B cell (primary cell): Measurements from ENCODE around the gene JARID2. TPM values are rescaled to one million over a fixed set of nuclear protein-coding genes. Genes with fewer than 3 reads are reported as not detected.

Experiments used
- ATAC-seq: fragments of 200-7000 bp; cut with Tn5 transposase; one replicate; pipeline ENCODE4 v1.10.0; 2021; ENCODE audit warnings: low read depth, mild to moderate bottlenecking, moderate number of reproducible peaks, moderate library complexity
- CTCF ChIA-PET: fragments of 350-600 bp; sonication (Branson Sonifier 250); formaldehyde crosslinking; loops from one replicate; lab custom pipeline; 2021; ENCODE audit warnings: antibody characterized with exemption, inconsistent platforms; lab: Charles Lee
- POLR2A ChIA-PET: fragments of 350-600 bp; sonication (Branson Sonifier 250); formaldehyde crosslinking; loops from one replicate; lab custom pipeline; 2021; ENCODE audit warnings: antibody characterized with exemption; lab: Charles Lee
- DNase-seq: peaks from one replicate; pipeline ENCODE4 v3.0.0; 2013
- H2AFZ ChIP-seq: 2 replicates; pipeline ENCODE4 v1.6.1; 2012; ENCODE audit warnings: mild to moderate bottlenecking, low read depth, low read length; ENCODE audit not compliant: insufficient read depth, poor library complexity, severe bottlenecking
- H3K27ac ChIP-seq, 2 donors: 1 replicate in 1 of 2; 2 replicates in 1 of 2; pipeline ENCODE4 v1.5.1; 2012 to 2013; ENCODE audit warnings: low read length in 2 of 2, mild to moderate bottlenecking in 2 of 2, moderate library complexity in 1 of 2
- H3K27me3 ChIP-seq, 4 experiments: fragments of 200-600 bp in 1 of 4; sonication (generic) in 1 of 4; replicated peaks in 1 of 4; 1 replicate in 2 of 4; 2 replicates in 2 of 4; pipeline versions ENCODE4 v1.6.1 to v1.7.0; 2013 to 2016; ENCODE audit warnings: low read length in 3 of 4, mild to moderate bottlenecking in 2 of 4, mixed read lengths in 1 of 4, moderate library complexity in 1 of 4; ENCODE audit not compliant: insufficient read depth in 4 of 4, control insufficient read depth in 3 of 4; ENCODE audit errors: control extremely low read depth in 1 of 4
- H3K36me3 ChIP-seq, 2 experiments: replicated peaks in 1 of 2; 1 replicate in 1 of 2; 2 replicates in 1 of 2; pipeline versions ENCODE4 v1.6.1 to v1.7.1; 2013; ENCODE audit warnings: low read length in 1 of 2; ENCODE audit not compliant: insufficient read depth in 2 of 2, control insufficient read depth in 1 of 2; ENCODE audit errors: control extremely low read depth in 1 of 2, extremely low read depth in 1 of 2
- H3K4me1 ChIP-seq, 2 donors: fragments of 200-600 bp in 1 of 2; sonication (generic) in 1 of 2; 1 replicate in 1 of 2; 2 replicates in 1 of 2; pipeline versions ENCODE4 v1.5.1 to v1.6.1; 2013 to 2017; ENCODE audit warnings: low read length in 2 of 2; ENCODE audit not compliant: control insufficient read depth in 2 of 2, insufficient read depth in 2 of 2
- H3K4me2 ChIP-seq: replicated peaks from 2 replicates; pipeline ENCODE3; 2012; ENCODE audit warnings: mild to moderate bottlenecking, low read depth, low read length; ENCODE audit not compliant: poor library complexity, severe bottlenecking
- H3K4me3 ChIP-seq, 5 experiments: fragments of 200-600 bp in 1 of 5; sonication (generic) in 1 of 5; 1 replicate in 3 of 5; 2 replicates in 2 of 5; pipeline versions ENCODE4 v1.5.1 to v1.7.0; 2011 to 2016; ENCODE audit warnings: low read length in 4 of 5, mild to moderate bottlenecking in 4 of 5, low read depth in 2 of 5, control low read depth in 1 of 5, moderate library complexity in 1 of 5; ENCODE audit not compliant: insufficient read depth in 1 of 5; ENCODE audit errors: control extremely low read depth in 1 of 5, extremely low read depth in 1 of 5
- H3K79me2 ChIP-seq: fragments of 200-600 bp; sonication (generic); one replicate; pipeline ENCODE4 v1.6.0; 2016; ENCODE audit warnings: low read length; ENCODE audit not compliant: control insufficient read depth, insufficient read depth
- H3K9ac ChIP-seq: fragments of 200-600 bp; sonication (generic); 2 replicates; pipeline ENCODE4 v1.6.1; 2017; ENCODE audit warnings: mild to moderate bottlenecking, low read length, moderate library complexity
- H3K9me3 ChIP-seq, 3 donors: one replicate each; pipeline versions ENCODE4 v1.6.1 to v1.7.1; 2013; ENCODE audit warnings: low read length in 2 of 3; ENCODE audit not compliant: control insufficient read depth in 2 of 3, insufficient read depth in 1 of 3; ENCODE audit errors: control extremely low read depth in 1 of 3
- H4K20me1 ChIP-seq: 2 replicates; pipeline ENCODE4 v1.6.0; 2012; ENCODE audit warnings: mild to moderate bottlenecking, low read length; ENCODE audit not compliant: insufficient read depth, control insufficient read depth, poor library complexity, severe bottlenecking
- H3K27ac Mint-ChIP-seq: one replicate; pipeline ENCODE4 v1.8.0; 2021; ENCODE audit warnings: mixed read lengths
- H3K27me3 Mint-ChIP-seq: one replicate; pipeline ENCODE4 v1.8.0; 2021; ENCODE audit warnings: mixed read lengths
- H3K4me1 Mint-ChIP-seq: one replicate; pipeline ENCODE4 v1.8.0; 2021; ENCODE audit warnings: mixed read lengths
- H3K4me3 Mint-ChIP-seq: one replicate; pipeline ENCODE4 v1.8.0; 2021; ENCODE audit warnings: mixed read lengths
- H3K9me3 Mint-ChIP-seq: one replicate; pipeline ENCODE4 v1.8.0; 2022; ENCODE audit warnings: mixed read lengths; ENCODE audit not compliant: insufficient read depth
- EZH2 ChIP-seq: IDR thresholded peaks from 2 replicates; pipeline ENCODE4 v1.6.1; 2012; ENCODE audit warnings: borderline replicate concordance, low read depth, mild to moderate bottlenecking, moderate library complexity, low read length; ENCODE audit not compliant: insufficient read depth, poor library complexity, severe bottlenecking
- WGBS: methylation state at CpG from one replicate; pipeline ENCODE4 v1.1.5; 2013; ENCODE audit warnings: missing lambda C conversion rate; ENCODE audit not compliant: insufficient coverage; 5-methylcytosine and 5-hydroxymethylcytosine counted together
- intact Hi-C: fragments of 100-400 bp; cut with micrococcal nuclease; formaldehyde crosslinking; loops from one replicate; pipeline ENCODE4 v1.10.0; 2022
- polyA plus RNA-seq: library from polyadenylated mRNA; depleted of rRNA; stranded (reverse); fragments of >200 nt; gene quantifications from 2 replicates; pipeline ENCODE4 v1.2.3, GENCODE V29; 2012
- total RNA-seq, 2 donors: library from RNA; stranded (reverse); fragments of 120-200 nt in 1 of 2; gene quantifications; 1 replicate in 1 of 2; 2 replicates in 1 of 2; pipeline versions ENCODE4 v1.2.3 to v1.2.4, GENCODE V29; 2013 to 2022
- TF ChIP-seq, protein P1 (sequence below): fragments of 200-600 bp; IDR thresholded peaks from one replicate; pipeline ENCODE4 v1.8.0; 2022; ENCODE audit warnings: antibody characterized with exemption, mild to moderate bottlenecking

The JARID2 gene
- total and polyA plus RNA-seq, 2 donors (not counting 1 experiment from before 2014, with no cell fraction given): 11.0 to 58.1 TPM

DNA sequence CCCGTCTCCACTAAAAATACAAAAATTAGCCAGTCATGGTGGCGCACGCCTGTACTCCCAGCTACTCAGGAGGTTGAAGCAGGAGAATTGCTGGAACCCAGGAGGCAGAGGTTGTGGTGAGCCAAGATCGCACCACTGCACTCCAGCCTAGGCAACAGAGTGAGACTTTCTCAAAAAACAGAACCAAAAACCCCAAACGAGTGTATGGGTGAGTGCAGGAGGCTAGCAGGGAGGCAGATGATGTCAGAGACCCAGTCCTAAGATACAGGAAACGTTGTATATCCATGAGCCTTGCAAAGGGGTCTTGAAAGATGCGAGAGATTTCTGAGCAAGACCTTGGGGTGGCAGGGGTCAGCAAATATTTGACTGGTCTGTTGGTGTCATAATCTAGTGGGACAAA is 136.2 kb downstream of the JARID2 start:
- Histone ChIP-seq H2AFZ (no peak overlapping the region), H3K9me3 (no peaks in the 10 kb centered on the region), H3K36me3 (no peaks in the 10 kb centered on the region), H3K27ac (no peak overlapping the region), H3K4me2 (no peak overlapping the region), H3K27me3 (no peaks in the 10 kb centered on the region), H4K20me1 (peaks cover 84% of the 10 kb centered on the region), H3K4me1 (peaks cover 40 to 51% of the 10 kb centered on the region in 2 donors), H3K79me2 (peaks cover 97% of the 10 kb centered on the region), H3K4me3 (no peak overlapping the region), H3K9ac (no peak overlapping the region)
- ChIA-PET POLR2A (interaction anchor here (0.6 kb wide), 1 partner anchor 1783 kb away, joined by 8 read pairs; no protein-coding TSS in a partner anchor), CTCF (interaction anchor here (1.4 kb wide), 1 partner anchor 8 kb away, joined by 7 read pairs; no protein-coding TSS in a partner anchor)
- WGBS: 59% methylated on average over 2 of the region's 7 CpGs
- H3K4me1 Mint-ChIP-seq: peaks cover 68% of the 10 kb centered on the region
- H3K27me3 Mint-ChIP-seq: no peaks in the 10 kb centered on the region
- intact Hi-C loops: no loop called here
- H3K4me3 Mint-ChIP-seq: no peak overlapping the region
- TF ChIP-seq, protein P1, sequence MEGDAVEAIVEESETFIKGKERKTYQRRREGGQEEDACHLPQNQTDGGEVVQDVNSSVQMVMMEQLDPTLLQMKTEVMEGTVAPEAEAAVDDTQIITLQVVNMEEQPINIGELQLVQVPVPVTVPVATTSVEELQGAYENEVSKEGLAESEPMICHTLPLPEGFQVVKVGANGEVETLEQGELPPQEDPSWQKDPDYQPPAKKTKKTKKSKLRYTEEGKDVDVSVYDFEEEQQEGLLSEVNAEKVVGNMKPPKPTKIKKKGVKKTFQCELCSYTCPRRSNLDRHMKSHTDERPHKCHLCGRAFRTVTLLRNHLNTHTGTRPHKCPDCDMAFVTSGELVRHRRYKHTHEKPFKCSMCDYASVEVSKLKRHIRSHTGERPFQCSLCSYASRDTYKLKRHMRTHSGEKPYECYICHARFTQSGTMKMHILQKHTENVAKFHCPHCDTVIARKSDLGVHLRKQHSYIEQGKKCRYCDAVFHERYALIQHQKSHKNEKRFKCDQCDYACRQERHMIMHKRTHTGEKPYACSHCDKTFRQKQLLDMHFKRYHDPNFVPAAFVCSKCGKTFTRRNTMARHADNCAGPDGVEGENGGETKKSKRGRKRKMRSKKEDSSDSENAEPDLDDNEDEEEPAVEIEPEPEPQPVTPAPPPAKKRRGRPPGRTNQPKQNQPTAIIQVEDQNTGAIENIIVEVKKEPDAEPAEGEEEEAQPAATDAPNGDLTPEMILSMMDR: no peak
- TF ChIP-seq EZH2: no peak
- H3K27ac Mint-ChIP-seq: no peak overlapping the region
- ATAC-seq (no peak), DNase-seq (no peak)
- H3K9me3 Mint-ChIP-seq: no peaks in the 10 kb centered on the region

DNA sequence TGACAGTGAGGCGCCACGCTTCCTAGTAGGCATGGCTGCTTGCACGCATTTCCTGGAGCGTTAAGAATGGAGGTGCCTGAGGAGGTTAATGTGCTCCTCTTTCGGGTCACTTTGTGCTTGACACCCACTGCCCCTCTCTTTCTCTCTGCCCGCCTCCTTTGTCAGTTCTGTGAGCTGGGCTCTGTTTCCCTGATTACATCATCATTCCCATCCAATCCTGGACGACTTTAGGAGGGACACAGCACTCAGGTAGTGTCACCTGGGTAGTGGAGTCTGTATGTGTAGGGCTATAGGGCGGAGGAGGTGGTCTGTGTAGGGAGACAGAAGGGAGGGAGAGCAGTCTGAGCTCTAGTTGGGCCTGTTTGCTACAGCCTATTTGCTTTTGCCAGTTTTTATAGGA is 136.8 kb downstream of the JARID2 start:
- Histone ChIP-seq H3K4me3 (no peak overlapping the region), H4K20me1 (peaks cover 77% of the 10 kb centered on the region), H3K36me3 (no peaks in the 10 kb centered on the region), H3K79me2 (peaks cover 97% of the 10 kb centered on the region), H2AFZ (no peak overlapping the region), H3K4me2 (no peak overlapping the region), H3K9me3 (no peaks in the 10 kb centered on the region), H3K27ac (no peak overlapping the region), H3K27me3 (no peaks in the 10 kb centered on the region), H3K4me1 (peaks cover 46 to 52% of the 10 kb centered on the region in 2 donors), H3K9ac (no peak overlapping the region)
- ChIA-PET POLR2A (no interaction called here), CTCF (no interaction called here)
- Mint-ChIP-seq H3K9me3 (no peaks in the 10 kb centered on the region), H3K27ac (no peak overlapping the region), H3K27me3 (no peaks in the 10 kb centered on the region), H3K4me1 (peaks cover 72% of the 10 kb centered on the region), H3K4me3 (no peak overlapping the region)
- WGBS: 95% methylated on average over 6 of the region's 8 CpGs
- TF ChIP-seq EZH2: no peak
- TF ChIP-seq, protein P1: no peak
- ATAC-seq: no peak
- intact Hi-C loops: no loop called here
- no peak for DNase-seq
